GM21825 (cell line): Measurements from ENCODE around the gene ZNF236.
A peak's percentile ranks its signal among the peaks of the same experiment; 100 is the strongest.

Source experiments
- ATAC-seq: cut with Tn5 transposase; IDR thresholded peaks from one replicate; pipeline ENCODE4 v1.9.1; 2021; ENCODE audit warnings: mild to moderate bottlenecking, moderate library complexity; ENCODE audit not compliant: unreplicated experiment

The ZNF236 gene

GRCh38 chr18:76821356-76821874, 942 bp upstream of the ZNF236 start:
- ATAC-seq, result no peak

DNA sequence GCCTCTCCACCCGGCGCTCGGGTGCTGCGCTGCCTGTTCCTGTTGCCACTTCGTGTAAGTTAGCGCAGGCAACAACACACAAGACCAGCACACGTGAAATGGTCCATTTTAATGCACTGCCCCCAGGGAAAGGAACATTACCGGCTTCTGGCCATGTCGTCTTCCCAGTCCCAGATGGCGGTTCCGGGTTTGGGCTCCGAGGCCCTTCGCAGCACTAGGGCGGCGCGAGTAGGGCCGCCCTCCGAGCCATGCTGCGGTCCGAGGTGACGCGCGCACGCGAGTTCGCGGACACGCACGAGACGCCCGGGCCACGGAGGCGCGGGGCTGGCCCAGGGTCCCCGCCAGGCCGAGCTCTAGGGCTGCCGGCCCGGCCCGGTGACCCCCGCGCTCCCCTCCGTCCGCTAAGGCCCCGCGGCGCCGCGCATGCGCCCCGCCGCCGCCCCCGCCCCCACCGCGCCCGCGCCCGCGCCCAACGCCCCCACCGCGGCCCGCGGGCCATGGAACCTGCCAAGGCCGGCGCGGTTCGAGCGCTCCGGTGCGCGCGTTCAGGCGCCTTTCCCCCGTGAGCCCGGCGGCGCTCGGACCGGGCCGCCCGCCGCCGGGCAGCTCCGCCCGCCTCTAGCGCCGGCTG, 367 bp upstream of the ZNF236 start:
- peak; percentile 35 for ATAC-seq

GRCh38 chr18:76823161-76823538, 793 bp downstream of the ZNF236 start:
- ATAC-seq, result peak; percentile 0

DNA sequence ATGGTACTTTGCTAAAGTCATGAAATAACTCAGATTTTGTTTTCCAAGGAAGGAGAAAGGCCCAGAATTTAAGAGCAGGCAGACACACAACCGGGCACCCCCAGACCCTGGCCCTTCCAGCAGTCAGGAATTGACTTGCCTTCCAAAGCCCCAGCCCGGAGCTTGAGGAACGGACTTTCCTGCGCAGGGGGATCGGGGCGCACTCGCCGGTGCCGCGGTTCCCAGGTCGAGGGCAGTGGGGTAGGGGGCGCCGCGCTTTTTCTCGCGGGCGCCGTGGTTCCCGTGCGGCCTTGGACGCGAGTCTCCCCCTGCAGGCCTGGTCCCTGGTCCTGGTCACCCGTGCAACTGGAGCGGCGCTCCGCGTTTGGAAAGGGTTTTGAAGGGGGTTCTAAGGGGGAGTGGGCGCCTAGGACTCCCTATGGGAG, 1.2 kb downstream of the ZNF236 start:
- no peak for ATAC-seq

DNA sequence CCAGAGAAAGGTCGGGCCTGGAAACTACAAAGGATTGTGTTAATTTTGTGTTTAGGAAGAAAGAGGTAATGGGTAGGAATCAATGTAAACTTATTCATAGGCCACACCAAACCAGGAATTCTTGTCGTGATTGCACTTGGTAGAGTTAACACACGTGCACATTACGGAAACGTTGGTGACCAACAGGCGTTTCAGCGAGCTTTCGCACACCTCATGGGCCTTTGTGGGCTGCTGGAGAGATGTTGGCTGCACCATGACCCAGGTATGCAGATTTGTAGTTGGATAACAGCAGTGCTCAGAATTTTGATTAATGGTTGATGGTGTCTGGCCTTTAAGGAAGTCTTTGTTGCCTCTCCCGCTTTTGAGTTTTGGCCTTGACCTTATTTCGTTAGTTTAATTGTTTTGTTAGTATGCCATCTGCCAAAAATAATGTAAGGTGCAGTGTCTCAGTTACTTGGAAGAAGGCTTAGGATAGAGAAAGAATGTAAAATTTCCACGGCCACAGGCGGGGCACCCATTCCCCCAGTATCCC, 1.9 kb downstream of the ZNF236 start:
- ATAC-seq, result no peak

DNA sequence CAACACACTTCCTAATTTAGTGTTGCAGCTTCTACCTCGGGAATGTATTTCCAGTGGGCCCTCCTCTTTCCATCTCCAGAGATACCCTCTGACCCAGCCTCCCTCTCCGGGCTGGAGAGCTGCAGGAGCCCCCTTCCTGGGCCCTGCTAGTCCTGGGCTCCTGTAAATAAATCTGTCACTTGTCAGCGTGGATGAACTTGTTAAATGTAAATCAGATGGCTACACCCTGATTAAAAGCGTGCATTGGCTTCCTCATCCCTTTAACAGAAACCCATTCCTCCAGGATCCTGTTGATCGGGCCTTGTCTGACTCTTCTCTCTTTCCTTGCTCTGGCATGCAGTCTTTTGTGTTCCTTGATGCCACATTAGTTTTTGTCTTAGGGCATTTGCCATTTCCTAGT, 2.4 kb downstream of the ZNF236 start:
- ATAC-seq, result no peak

- ATAC-seq, result no peak
Measured at GRCh38 chr18:76827205-76828200, 5.1 kb downstream of the ZNF236 start.

- ATAC-seq, result no peak
Measured at GRCh38 chr18:76834379-76834778, 12.0 kb downstream of the ZNF236 start.

- no peak for ATAC-seq
Measured at GRCh38 chr18:76835380-76835779, 13.0 kb downstream of the ZNF236 start.

- no peak for ATAC-seq
Measured at GRCh38 chr18:76837071-76837470, 14.7 kb downstream of the ZNF236 start.

GRCh38 chr18:76838182-76838581, 15.8 kb downstream of the ZNF236 start:
- no peak for ATAC-seq

DNA sequence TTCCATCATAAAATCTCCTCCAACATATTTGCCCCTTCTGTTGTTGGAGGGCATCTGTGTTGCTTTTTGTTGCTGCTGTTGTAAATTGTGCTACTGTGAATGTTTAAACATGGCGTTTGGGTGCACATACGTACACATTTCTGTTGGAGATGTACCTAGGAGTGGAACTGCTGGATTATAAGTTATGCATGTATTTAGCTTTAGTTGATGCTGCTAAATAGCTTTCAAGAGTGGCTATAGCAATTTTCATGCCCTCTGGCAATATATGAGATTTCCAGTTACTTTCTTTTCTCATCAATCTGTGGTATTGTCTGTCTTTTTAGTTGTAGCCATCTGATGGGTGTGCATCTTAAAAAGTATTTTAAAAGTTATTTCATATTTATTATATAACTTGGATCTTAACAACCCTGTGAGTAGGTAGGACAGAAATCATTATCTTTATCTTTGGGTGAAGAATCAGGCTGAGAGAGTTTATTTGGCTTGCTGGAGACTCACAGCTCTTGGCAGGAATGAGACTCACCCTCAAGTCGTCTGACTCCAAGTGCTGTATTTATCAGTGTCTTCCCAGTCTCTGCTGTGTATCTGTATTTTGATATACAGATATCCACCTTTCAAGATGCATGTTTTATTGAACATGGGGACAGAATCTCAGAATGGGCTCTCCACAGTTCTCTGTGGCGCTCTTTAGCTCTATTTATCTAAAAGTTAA, 16.9 kb downstream of the ZNF236 start:
- no peak for ATAC-seq

- ATAC-seq, result no peak
Measured at GRCh38 chr18:76842837-76843530, 20.6 kb downstream of the ZNF236 start.

DNA sequence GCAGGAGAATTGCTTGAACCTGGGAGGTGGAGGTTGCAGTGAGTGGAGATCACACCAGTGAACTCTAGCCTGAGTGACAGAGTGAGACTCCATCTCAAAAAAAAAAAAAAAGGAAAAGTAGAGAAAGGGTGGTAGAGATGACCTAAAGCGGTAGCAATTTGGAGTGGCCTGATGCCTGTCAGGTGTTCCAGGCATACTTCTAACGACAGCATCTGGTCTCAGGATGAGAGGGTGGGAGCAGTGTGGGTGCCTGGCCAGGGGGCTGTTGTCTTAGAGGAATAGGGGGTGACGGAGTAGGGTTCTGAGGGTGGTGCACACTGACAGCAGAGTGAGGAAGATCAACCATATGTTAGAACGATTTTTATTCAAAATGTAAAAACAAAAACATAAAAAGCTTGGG, 21.8 kb downstream of the ZNF236 start:
- no peak for ATAC-seq

GRCh38 chr18:76844742-76845477, 22.6 kb downstream of the ZNF236 start:
- no peak for ATAC-seq

GRCh38 chr18:76846217-76846616, 23.9 kb downstream of the ZNF236 start:
- no peak for ATAC-seq

DNA sequence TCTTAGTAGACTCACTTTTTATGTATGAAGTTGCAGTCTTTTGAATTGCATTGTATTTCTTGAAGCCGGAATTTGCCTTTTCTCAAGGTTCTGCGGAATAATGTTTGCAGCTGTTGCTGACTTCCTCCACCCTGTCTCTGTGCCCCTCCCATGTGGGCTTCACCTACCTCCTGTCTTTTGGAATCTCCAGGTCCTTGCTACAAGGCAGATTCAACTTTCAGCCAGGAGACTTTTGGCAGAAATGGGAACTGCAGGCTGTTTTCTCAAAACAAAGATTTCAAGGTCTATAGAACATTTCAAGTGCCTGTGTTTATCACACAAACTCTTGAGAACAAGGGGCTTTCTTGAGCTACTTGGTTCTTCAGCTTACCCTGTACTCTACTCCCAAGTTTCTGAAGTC, 25.6 kb downstream of the ZNF236 start:
- no peak for ATAC-seq

- no peak for ATAC-seq
Measured at GRCh38 chr18:76850112-76850511, 27.8 kb downstream of the ZNF236 start.

DNA sequence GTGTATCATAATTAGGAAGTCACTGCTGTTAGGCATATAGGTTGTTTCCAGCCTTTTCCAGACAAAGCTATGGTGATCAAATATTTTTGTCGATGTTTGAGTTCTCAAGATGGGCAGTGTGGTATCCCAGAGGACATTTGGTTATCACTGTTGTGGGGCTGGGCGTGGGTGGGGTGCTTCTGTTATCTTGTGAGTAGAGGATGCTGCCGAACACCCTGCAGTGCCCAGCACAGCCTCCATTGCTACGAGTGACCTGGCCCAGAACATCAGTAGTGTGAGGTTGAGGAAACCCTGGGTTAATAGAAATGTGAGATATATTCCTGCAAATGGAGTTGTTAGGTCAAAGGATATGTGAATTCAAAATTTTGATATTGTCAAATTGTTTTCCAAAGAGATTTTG, 33.2 kb downstream of the ZNF236 start:
- ATAC-seq, result no peak

GRCh38 chr18:76857476-76857875, 35.1 kb downstream of the ZNF236 start:
- ATAC-seq, result no peak
